NCI-H526 (cell line): ENCODE results near the gene WBP4.
"Not testable (repeated sequence)": the region's sequence is repeated elsewhere in the genome, so short reads cannot be mapped to it uniquely, and the experiment has no call there.

ENCODE experiments used
- DNase-seq, 2 experiments: peaks; one replicate each; lab custom pipeline; 2025; lab: John Stamatoyannopoulos, UW

Gene WBP4

DNA sequence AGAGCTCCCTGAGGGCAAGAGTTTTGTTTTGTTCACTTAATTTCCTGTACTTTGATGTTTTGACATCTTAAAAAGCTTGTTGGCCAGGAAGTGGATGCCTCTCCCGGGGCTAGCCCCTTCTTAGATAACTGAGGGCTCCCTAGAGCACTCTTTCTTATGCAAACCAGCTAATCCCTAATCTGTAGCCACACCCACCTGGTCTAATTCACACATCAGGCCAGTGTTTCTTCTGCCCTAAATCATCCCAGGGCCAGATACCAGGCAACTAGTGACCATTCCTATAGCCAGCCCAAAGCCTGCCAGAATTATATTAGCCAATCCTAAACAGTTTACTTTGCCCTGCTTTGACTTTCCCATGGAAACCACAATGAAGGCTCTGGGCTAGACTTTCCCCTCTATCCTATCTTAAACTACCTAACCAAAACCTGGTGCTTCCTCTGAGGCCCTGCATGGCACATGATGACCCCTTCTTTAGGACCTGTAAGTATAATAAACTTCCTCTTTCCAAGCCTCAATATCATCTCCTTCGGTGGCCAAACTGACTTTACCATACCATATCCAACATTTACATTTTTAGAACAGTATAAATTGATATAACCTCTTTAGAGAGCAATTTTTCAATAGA is 24.8 kb downstream of the WBP4 start:
- no peak for DNase-seq

DNA sequence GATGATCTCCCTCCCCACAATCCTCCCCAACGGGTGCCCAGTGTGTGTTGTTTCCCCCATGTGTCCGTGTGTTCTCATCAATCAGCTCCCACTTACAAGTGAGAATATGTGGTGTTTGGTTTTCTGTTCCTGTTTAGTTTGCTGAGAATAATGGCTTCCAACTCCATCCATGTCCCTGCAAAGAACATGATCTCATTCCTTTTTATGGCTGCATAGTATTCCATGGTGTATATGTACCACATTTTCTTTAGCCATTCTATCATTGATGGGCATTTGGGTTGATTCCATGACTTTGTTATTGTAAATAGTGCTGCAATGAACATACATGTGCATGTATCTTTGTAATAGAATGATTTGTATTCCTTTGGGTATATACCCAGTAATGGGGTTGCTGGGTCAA is 34.4 kb downstream of the WBP4 start:
- not testable (repeated sequence) for DNase-seq

DNA sequence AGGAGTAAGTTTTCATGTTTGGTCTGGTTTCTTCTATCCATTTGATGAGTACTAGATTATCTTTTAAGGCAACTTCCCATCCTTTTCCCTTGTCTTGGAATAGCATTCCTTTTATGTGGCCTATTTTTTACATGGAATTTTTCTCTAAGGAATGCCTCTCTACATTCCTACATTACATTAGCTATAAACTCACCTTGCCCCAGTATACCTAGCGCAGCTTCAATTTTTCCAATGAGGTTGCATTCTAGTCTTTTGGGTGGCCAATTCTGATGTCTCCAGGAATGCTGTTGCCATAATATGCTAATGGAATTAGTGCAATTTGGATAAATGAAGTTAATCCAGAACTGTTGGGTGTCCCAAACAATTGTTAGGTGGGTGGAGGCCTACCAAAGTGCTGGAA is 37.5 kb downstream of the WBP4 start:
- no peak for DNase-seq

DNA sequence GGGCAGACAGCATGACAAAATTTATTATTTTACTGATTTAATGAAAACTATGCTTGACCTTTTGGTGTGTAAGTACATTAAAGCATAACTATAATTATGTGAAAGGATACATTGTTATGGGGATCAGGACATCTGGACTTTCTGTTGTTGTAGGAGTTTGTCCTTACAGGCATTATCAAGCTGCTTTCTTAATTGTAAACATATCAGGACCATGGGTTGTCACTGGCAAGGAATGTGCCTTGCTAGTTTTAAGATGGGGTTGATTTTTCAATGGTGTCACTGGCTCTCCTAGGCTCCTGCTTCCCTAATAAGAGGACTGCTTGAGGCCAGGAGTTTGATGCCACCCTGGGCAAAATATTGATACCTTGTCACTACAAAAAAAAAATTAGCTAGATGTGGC is 38.7 kb downstream of the WBP4 start:
- no peak for DNase-seq

DNA sequence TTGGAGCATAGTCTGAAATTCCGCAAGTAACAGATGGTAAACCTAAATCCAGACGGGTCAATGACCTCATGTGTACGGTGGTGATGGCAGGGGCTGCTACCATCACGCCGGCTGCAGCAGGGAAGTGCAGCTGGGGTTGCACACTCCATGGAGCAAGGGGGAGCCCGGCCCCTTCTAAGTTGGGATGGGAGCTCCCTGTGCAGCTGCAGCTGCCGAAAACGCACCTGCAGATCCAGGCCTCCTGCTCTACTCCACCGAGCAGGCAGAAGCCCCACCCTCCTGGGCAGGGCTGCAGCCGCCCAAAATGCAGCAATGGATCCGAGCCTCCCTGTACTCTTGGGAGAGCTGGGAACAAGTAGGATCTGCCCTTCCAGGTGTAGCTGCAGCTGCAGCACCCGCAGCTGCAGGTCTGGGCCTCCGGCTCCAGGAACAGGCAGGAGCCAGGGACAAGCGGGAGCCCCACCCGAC is 45.8 kb downstream of the WBP4 start:
- no peak for DNase-seq

DNA sequence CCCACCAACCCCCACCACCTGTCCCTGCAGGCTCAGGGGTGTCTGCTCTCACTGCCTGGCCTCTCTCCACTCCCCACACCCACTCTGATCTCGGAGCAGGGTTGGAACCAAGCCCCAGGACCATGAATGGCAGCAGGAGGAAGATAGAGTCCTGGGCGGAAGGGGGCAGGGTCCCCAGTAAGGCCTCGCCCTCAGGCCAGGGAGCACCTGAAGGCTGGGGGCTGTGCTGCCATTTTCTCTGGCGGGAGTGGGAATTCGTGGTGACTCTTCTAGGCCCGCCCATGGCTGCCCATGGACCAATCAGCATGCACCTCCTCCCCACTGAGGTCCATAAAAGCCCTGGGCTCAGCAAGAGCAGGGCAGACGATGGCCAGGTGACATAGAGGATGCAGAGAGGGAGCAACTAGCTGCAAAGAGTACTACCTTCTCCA is 46.3 kb downstream of the WBP4 start:
- DNase-seq: no peak

DNA sequence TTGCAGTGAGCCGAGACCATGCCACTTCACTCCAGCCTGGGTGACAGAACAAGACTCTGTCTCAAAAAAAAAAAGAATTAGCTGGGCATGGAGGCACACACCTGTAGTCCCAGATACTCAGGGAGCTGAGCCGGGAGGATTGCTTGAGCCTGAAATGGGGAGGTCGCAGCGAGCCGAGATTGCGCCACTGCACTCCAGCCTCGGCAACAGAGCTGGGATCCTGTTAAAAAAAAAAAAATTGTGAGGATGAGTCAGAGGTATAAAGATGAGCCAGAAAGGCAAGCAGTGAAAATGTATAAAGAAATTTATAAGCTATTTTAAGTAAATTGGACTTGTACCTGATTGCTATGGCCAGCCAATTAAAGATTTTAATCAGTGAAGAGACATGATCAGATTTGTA is 50.1 kb downstream of the WBP4 start:
- DNase-seq: no peak

DNA sequence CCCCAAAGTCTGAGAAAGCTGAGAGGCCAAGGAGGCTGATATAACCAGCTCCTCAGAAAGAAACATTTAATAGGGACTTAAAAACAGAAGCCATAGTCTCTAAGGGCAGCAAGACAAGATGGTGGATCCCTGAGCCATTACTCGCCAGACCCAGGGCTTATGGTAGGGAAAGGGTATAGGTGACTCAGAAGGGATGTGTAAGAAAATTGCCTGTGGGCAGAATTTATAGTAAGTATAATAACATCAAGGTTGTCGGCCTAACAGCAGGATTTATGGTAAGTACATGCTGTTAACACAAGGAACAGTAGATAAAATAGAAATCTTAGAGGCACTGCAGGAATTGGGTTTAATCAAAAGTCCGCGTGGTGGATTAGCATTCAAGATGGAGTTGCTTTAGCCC is 56.6 kb downstream of the WBP4 start:
- DNase-seq: no peak

DNA sequence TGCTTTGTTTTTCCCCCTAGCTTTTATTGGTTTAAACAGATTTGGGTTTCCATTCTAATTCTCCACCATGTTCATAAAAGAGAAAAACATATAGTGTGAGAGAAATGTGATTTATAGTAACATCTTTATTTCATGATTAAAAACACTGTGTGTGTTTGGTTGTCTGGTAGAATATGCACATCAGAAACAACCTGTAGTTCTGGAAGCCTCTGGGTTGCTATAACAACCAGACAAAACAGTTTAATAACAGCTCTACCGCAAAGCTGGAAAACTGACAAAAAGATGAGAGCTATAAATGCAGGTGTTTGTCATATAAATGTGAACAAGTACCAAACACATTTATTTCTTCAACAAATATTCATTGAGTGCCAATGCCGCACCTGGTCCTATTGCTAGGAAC is 61.5 kb downstream of the WBP4 start:
- no peak for DNase-seq

DNA sequence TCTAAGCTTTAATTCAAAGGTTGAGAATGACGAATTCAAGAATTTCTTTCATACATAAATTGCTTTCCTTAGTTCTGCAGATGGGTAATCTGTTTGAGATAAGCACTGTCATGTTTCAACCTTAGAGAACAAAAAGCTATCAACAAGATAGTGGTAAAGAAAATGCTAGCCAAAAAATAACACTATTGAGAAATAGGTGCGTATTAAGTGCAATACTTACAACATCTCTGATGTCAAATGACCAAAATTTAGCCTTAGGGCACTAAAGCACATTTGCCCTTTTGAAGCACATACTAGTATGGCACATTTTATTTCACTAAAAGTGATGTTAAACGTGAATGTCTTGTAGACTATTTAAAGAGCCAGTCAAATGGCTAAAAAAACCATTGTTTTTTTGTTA is 66.4 kb downstream of the WBP4 start:
- DNase-seq: no peak

DNA sequence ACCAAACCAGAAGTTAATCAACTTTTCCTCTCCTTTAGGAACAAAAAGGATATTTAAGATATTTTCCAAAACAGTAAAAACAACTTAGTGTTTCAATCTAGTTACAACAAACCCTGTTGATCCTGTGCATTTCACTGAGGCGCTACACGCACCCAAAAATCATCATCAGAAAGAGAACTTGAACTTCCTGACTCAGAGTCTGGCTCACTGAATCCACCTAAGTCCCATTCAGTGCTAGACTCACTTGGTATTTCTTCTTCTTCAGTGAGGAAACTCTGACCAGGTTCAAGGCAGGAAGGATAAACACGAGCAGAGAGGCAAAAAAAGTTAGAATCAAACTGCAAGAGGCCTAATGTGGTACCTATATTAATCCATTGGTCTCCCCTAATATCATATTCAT is 69.0 kb downstream of the WBP4 start:
- DNase-seq: peak in 1 of 2 experiments; percentile 49

DNA sequence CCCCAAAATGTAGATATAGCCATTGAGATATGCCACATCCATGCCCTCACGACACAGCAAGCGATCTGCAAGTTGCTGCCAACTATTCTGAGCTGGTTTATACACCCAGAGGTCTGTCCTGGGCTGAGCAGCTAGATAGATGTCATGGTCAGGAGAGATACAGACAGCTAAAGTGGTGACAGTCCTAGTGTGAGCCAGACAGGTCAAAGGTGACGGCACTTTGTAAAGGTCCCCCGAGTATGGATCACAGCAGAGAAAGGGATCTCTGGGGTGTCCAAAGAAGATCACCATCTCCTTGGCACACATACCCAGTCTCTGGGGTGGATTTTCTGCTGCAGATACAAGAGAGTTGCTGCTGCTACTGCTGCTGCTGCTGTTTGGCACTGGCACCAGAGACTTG is 69.9 kb downstream of the WBP4 start:
- DNase-seq: not testable (repeated sequence)

DNA sequence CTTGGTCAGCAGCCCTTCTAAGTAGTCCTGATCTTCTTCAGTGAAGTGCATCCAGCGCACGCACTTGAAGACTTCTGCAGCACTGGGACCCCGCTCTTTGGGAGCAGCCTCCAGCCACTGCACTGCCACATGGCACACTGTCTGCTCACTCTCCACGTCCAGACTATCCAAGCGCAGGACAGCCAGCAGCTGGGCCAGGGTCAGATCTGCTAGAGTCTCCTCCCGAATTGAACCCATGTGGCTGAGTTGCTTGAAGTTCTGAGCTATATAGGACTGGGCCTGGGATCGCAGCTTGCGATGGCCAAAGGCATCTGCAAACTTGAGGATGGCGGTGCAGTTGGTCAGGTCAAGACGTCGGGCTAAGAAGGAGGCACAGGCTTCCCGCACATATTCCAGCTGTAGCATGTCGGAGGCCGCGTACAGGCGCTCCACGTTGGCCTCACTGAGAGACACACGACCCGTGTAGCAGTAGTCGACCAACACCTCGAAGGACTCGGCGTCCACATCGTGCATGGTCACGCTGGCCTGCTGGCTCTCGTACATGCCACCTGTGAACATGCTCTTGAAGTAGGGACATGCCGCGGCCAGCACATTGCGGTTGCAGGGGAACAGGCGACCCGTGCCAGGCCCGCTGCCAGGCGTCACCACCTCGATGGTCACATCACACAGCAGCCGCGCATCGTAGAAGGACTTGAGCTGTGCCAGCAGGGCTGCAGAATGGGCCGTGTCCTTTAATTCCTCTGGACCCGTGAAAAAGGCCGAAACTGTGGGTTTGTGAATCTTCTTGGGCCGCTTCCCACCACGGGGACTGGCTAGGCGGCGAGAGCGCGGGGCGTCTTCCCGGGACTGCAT is 70.6 kb downstream of the WBP4 start:
- DNase-seq: peak; percentile 47 to 56

DNA sequence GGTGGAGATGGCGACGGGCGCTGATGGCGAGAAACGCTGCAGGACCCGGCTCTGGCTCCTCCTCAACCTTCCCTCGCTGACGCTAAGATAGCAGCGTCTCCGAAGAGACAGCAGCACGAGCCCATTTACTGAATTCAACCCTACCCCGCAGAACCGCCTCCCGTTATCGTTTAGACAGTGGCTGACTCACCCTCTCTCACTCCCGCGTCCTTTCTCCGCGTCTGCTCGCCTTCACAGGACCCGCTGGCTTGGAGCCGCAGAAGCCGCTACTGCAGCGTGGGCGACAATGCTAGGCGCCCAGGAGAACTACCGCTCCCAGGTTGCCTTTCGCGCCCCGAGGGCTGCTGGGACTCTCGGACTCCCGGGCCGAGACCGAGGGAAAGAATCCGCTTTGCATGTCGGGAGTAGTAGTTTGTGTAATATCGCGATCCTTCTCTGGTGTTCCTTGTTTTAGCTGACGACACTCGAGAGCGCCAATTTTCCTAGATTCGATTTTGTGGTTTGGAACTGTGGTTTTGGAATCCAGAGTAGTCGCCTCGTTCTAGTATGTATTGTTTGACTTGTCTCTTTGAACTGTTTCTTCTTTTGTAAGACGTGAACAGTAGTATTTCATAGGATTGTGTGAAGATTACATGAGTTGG is 71.3 kb downstream of the WBP4 start, which contains the start of gene KBTBD6:
KBTBD6 (minus strand) TSS at position 291 of the 641 bp plus-strand sequence. CDS start 291 bp downstream, outside the sequence.
- peak; percentile 99 to 100 for DNase-seq
